Rectal smooth muscle tissue (tissue), 1 donor: Measurements from ENCODE around the gene CDYL2.

Source experiments
- H3K27ac ChIP-seq: one replicate; pipeline ENCODE4 v1.7.0; 2013; ENCODE audit warnings: low read depth, low read length, inconsistent platforms
- H3K27me3 ChIP-seq: one replicate; pipeline ENCODE4 v1.7.0; 2013; ENCODE audit warnings: low read length; ENCODE audit not compliant: control insufficient read depth, insufficient read depth
- H3K36me3 ChIP-seq: one replicate; pipeline ENCODE4 v1.7.0; 2013; ENCODE audit warnings: low read length; ENCODE audit not compliant: control insufficient read depth, insufficient read depth
- H3K4me1 ChIP-seq: one replicate; pipeline ENCODE4 v1.7.0; 2013; ENCODE audit warnings: low read length; ENCODE audit not compliant: control insufficient read depth, insufficient read depth
- H3K4me3 ChIP-seq: one replicate; pipeline ENCODE4 v1.7.0; 2013; ENCODE audit warnings: low read length
- H3K9ac ChIP-seq: one replicate; pipeline ENCODE4 v1.7.0; 2013; ENCODE audit warnings: low read length

The CDYL2 gene

GRCh38 chr16:80671281-80671849 lies 133.0 kb downstream of the CDYL2 start:
- Histone ChIP-seq H3K36me3 (no peaks in the 10 kb centered on the region), H3K4me3 (no peak overlapping the region)

GRCh38 chr16:80670170-80670865 lies 134.1 kb downstream of the CDYL2 start:
- no peaks in the 10 kb centered on the region for H3K27me3 ChIP-seq
- no peaks in the 10 kb centered on the region for H3K4me1 ChIP-seq
- no peak overlapping the region for H3K9ac ChIP-seq
- H3K4me3 ChIP-seq = no peak overlapping the region
- no peak overlapping the region for H3K27ac ChIP-seq
- H3K36me3 ChIP-seq = no peaks in the 10 kb centered on the region

More at GRCh38 chr16:80671281-80671849, 133.0 kb downstream of the CDYL2 start:
- H3K4me1 ChIP-seq = no peaks in the 10 kb centered on the region
- no peaks in the 10 kb centered on the region for H3K27me3 ChIP-seq
- no peak overlapping the region for H3K27ac ChIP-seq
- no peak overlapping the region for H3K9ac ChIP-seq

GRCh38 chr16:80669673-80670072 lies 134.7 kb downstream of the CDYL2 start:
- H3K9ac ChIP-seq = no peak overlapping the region
- H3K4me3 ChIP-seq = no peak overlapping the region
- no peak overlapping the region for H3K27ac ChIP-seq
- H3K27me3 ChIP-seq = no peaks in the 10 kb centered on the region
- no peaks in the 10 kb centered on the region for H3K4me1 ChIP-seq
- no peaks in the 10 kb centered on the region for H3K36me3 ChIP-seq

- Histone ChIP-seq H3K36me3 (no peaks in the 10 kb centered on the region), H3K4me3 (no peak overlapping the region)
These were observed 136.5 kb downstream of the CDYL2 start for GRCh38 chr16:80667925-80668324.

GRCh38 chr16:80667251-80667560 lies 137.2 kb downstream of the CDYL2 start:
- Histone ChIP-seq H3K9ac (no peak overlapping the region), H3K4me1 (no peaks in the 10 kb centered on the region), H3K36me3 (no peaks in the 10 kb centered on the region), H3K27ac (no peak overlapping the region), H3K27me3 (no peaks in the 10 kb centered on the region), H3K4me3 (no peak overlapping the region)

More at GRCh38 chr16:80667925-80668324, 136.5 kb downstream of the CDYL2 start:
- Histone ChIP-seq H3K27ac (no peak overlapping the region), H3K9ac (no peak overlapping the region), H3K27me3 (no peaks in the 10 kb centered on the region), H3K4me1 (no peaks in the 10 kb centered on the region)

- Histone ChIP-seq H3K4me3 (no peak overlapping the region), H3K4me1 (no peaks in the 10 kb centered on the region), H3K27ac (no peak overlapping the region), H3K27me3 (no peaks in the 10 kb centered on the region), H3K36me3 (no peaks in the 10 kb centered on the region), H3K9ac (no peak overlapping the region)
These were observed 137.8 kb downstream of the CDYL2 start for GRCh38 chr16:80666378-80667250.

- no peak overlapping the region for H3K27ac ChIP-seq
- no peaks in the 10 kb centered on the region for H3K36me3 ChIP-seq
- H3K4me1 ChIP-seq = no peaks in the 10 kb centered on the region
- no peak overlapping the region for H3K4me3 ChIP-seq
- no peak overlapping the region for H3K9ac ChIP-seq
- H3K27me3 ChIP-seq = no peaks in the 10 kb centered on the region
These were observed 139.0 kb downstream of the CDYL2 start for GRCh38 chr16:80665356-80665755.

- H3K9ac ChIP-seq = no peak overlapping the region
- no peak overlapping the region for H3K27ac ChIP-seq
- H3K36me3 ChIP-seq = no peaks in the 10 kb centered on the region
- H3K4me1 ChIP-seq = no peaks in the 10 kb centered on the region
- no peak overlapping the region for H3K4me3 ChIP-seq
- H3K27me3 ChIP-seq = no peaks in the 10 kb centered on the region
These were observed 139.6 kb downstream of the CDYL2 start for GRCh38 chr16:80664786-80665185.

- no peak overlapping the region for H3K9ac ChIP-seq
- H3K27me3 ChIP-seq = no peaks in the 10 kb centered on the region
- H3K27ac ChIP-seq = no peak overlapping the region
- no peak overlapping the region for H3K4me3 ChIP-seq
- no peaks in the 10 kb centered on the region for H3K4me1 ChIP-seq
- H3K36me3 ChIP-seq = no peaks in the 10 kb centered on the region
These were observed 140.2 kb downstream of the CDYL2 start for GRCh38 chr16:80664226-80664625.

GRCh38 chr16:80663078-80663477 lies 141.3 kb downstream of the CDYL2 start:
- Histone ChIP-seq H3K27ac (no peak overlapping the region), H3K4me1 (no peaks in the 10 kb centered on the region), H3K4me3 (no peak overlapping the region), H3K9ac (no peak overlapping the region), H3K27me3 (no peaks in the 10 kb centered on the region), H3K36me3 (no peaks in the 10 kb centered on the region)

- H3K36me3 ChIP-seq = no peaks in the 10 kb centered on the region
- no peak overlapping the region for H3K27ac ChIP-seq
- H3K4me1 ChIP-seq = no peaks in the 10 kb centered on the region
- H3K9ac ChIP-seq = no peak overlapping the region
- H3K27me3 ChIP-seq = no peaks in the 10 kb centered on the region
- no peak overlapping the region for H3K4me3 ChIP-seq
These were observed 144.5 kb downstream of the CDYL2 start for GRCh38 chr16:80659865-80660264.

- Histone ChIP-seq H3K4me1 (no peaks in the 10 kb centered on the region), H3K4me3 (no peak overlapping the region), H3K9ac (no peak overlapping the region), H3K27ac (no peak overlapping the region), H3K27me3 (no peaks in the 10 kb centered on the region), H3K36me3 (no peaks in the 10 kb centered on the region)
These were observed 147.7 kb downstream of the CDYL2 start for GRCh38 chr16:80656711-80657150.
